HL-60 (cell line): ENCODE data around the gene FAM89B.

Experiments used
- CTCF ChIP-seq: IDR thresholded peaks from one replicate; pipeline ENCODE4 v1.5.1; 2011; ENCODE audit warnings: low read length, control low read depth, inconsistent platforms; ENCODE audit not compliant: insufficient read depth
- GABPA ChIP-seq: IDR thresholded peaks from 2 replicates; pipeline ENCODE4 v1.6.1; 2012; ENCODE audit warnings: low read depth
- POLR2AphosphoS5 ChIP-seq: IDR thresholded peaks from 2 replicates; pipeline ENCODE4 v1.6.1; 2012; ENCODE audit warnings: low read depth

- TF ChIP-seq CTCF: no peak
- no peak for TF ChIP-seq GABPA
- TF ChIP-seq POLR2AphosphoS5: peak; percentile 69
These were observed 3.4 kb downstream of the FAM89B start, which contains the start of gene EHBP1L1 for GRCh38 chr11:65575568-65576231.
